A673 (cell line): ENCODE data around the gene SGPL1. TPM values are rescaled to one million over a fixed set of nuclear protein-coding genes. Genes with fewer than 3 reads are reported as not detected.

Experiments used
- BruUV-seq: library from RNA; stranded (reverse); fragments of 400-500 nt; replicated peaks from 2 replicates; lab custom pipeline; 2021; lab: Mats Ljungman, UMichigan
- CTCF ChIA-PET: fragments of 300-600 bp; sonication (Branson Sonifier 250); formaldehyde crosslinking; loops from one replicate; lab custom pipeline; 2022; ENCODE audit warnings: antibody characterized with exemption; lab: Charles Lee
- POLR2A ChIA-PET: fragments of 300-600 bp; sonication (Branson Sonifier 250); formaldehyde crosslinking; loops from one replicate; lab custom pipeline; 2022; ENCODE audit warnings: antibody characterized with exemption; ENCODE audit not compliant: low non-redundant PET; lab: Charles Lee
- DNase-seq: peaks from one replicate; pipeline ENCODE4 v3.0.0-alpha.2; 2015; ENCODE audit warnings: low spot score
- H3K27ac ChIP-seq: fragments of 200-600 bp; sonication (generic); 2 replicates; pipeline ENCODE4 v1.5.1; 2016; ENCODE audit warnings: mixed run types, low read depth, mild to moderate bottlenecking, mixed read lengths, antibody characterized with exemption, low read length; ENCODE audit not compliant: poor library complexity, severe bottlenecking
- H3K27me3 ChIP-seq: fragments of 200-600 bp; sonication (generic); replicated peaks from 2 replicates; pipeline ENCODE4 v1.6.1; 2017; ENCODE audit warnings: mixed run types, low read depth, mild to moderate bottlenecking, mixed read lengths, antibody characterized with exemption, low read length; ENCODE audit not compliant: insufficient read depth, poor library complexity
- H3K36me3 ChIP-seq: fragments of 200-600 bp; sonication (generic); 2 replicates; pipeline ENCODE4 v1.6.1; 2016; ENCODE audit warnings: mixed run types, mild to moderate bottlenecking, mixed read lengths, antibody characterized with exemption, low read length; ENCODE audit not compliant: insufficient read depth, poor library complexity, severe bottlenecking
- H3K4me1 ChIP-seq: fragments of 200-600 bp; sonication (generic); 2 replicates; pipeline ENCODE4 v1.6.1; 2017; ENCODE audit warnings: mixed run types, mild to moderate bottlenecking, mixed read lengths, antibody characterized with exemption, low read length; ENCODE audit not compliant: insufficient read depth, poor library complexity, severe bottlenecking
- H3K4me3 ChIP-seq: fragments of 200-600 bp; sonication (generic); 2 replicates; pipeline ENCODE4 v1.5.1; 2016; ENCODE audit warnings: low read depth, mixed run types, mild to moderate bottlenecking, mixed read lengths, low read length; ENCODE audit not compliant: poor library complexity, severe bottlenecking
- H3K9me3 ChIP-seq: fragments of 200-600 bp; sonication (generic); 2 replicates; pipeline ENCODE4 v1.6.1; 2016; ENCODE audit warnings: mixed run types, low read depth, mild to moderate bottlenecking, mixed read lengths, antibody characterized with exemption, low read length; ENCODE audit not compliant: poor library complexity, severe bottlenecking
- EZH2 ChIP-seq: fragments of 200-600 bp; sonication (generic); IDR thresholded peaks from 2 replicates; pipeline ENCODE4 v1.6.1; 2017; ENCODE audit warnings: borderline replicate concordance, low read depth, mild to moderate bottlenecking, mixed read lengths, antibody characterized with exemption, low read length; ENCODE audit not compliant: poor library complexity, severe bottlenecking
- intact Hi-C: fragments of 100-400 bp; cut with micrococcal nuclease; formaldehyde crosslinking; loops from one replicate; pipeline ENCODE4 v1.10.0; 2022; ENCODE audit not compliant: unreplicated experiment
- total RNA-seq: library from RNA; stranded (reverse); gene quantifications from 2 replicates; pipeline ENCODE4 v1.2.3, GENCODE V29; 2021
- TF ChIP-seq, protein P1 (sequence below): fragments of 300-800, 200-600 bp; sonication (generic); conservative IDR thresholded peaks from 2 replicates; pipeline ENCODE4 v1.5.1; 2017; ENCODE audit warnings: low read depth, mild to moderate bottlenecking, antibody characterized with exemption, low read length, moderate library complexity, mixed read lengths

SGPL1 gene
- total RNA-seq, 1 experiment from 2014 or later: 48.6 TPM

- TF ChIP-seq, protein P1, sequence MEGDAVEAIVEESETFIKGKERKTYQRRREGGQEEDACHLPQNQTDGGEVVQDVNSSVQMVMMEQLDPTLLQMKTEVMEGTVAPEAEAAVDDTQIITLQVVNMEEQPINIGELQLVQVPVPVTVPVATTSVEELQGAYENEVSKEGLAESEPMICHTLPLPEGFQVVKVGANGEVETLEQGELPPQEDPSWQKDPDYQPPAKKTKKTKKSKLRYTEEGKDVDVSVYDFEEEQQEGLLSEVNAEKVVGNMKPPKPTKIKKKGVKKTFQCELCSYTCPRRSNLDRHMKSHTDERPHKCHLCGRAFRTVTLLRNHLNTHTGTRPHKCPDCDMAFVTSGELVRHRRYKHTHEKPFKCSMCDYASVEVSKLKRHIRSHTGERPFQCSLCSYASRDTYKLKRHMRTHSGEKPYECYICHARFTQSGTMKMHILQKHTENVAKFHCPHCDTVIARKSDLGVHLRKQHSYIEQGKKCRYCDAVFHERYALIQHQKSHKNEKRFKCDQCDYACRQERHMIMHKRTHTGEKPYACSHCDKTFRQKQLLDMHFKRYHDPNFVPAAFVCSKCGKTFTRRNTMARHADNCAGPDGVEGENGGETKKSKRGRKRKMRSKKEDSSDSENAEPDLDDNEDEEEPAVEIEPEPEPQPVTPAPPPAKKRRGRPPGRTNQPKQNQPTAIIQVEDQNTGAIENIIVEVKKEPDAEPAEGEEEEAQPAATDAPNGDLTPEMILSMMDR: no peak
- TF ChIP-seq EZH2: no peak
- H3K9me3 ChIP-seq: no peaks in the 10 kb centered on the region
- no peak for DNase-seq
- no peak overlapping the region for H3K27ac ChIP-seq
- no TSS peak for BruUV-seq
- POLR2A ChIA-PET: no interaction called here
- intact Hi-C loops: no loop called here
- H3K27me3 ChIP-seq: no peaks in the 10 kb centered on the region
- CTCF ChIA-PET: no interaction called here
- no peak overlapping the region for H3K4me3 ChIP-seq
- no peaks in the 10 kb centered on the region for H3K4me1 ChIP-seq
- H3K36me3 ChIP-seq: no peaks in the 10 kb centered on the region
These were observed 11.3 kb upstream of the SGPL1 start for GRCh38 chr10:70804421-70804808.

- no peak for TF ChIP-seq EZH2
- TF ChIP-seq, protein P1: no peak
- Histone ChIP-seq H3K4me1 (no peaks in the 10 kb centered on the region), H3K9me3 (no peaks in the 10 kb centered on the region), H3K27me3 (no peaks in the 10 kb centered on the region), H3K4me3 (no peak overlapping the region), H3K27ac (no peak overlapping the region), H3K36me3 (no peaks in the 10 kb centered on the region)
- intact Hi-C loops: no loop called here
- CTCF ChIA-PET: no interaction called here
- no TSS peak for BruUV-seq
- POLR2A ChIA-PET: no interaction called here
- DNase-seq: no peak
These were observed 10.0 kb upstream of the SGPL1 start for GRCh38 chr10:70805619-70806215.

DNA sequence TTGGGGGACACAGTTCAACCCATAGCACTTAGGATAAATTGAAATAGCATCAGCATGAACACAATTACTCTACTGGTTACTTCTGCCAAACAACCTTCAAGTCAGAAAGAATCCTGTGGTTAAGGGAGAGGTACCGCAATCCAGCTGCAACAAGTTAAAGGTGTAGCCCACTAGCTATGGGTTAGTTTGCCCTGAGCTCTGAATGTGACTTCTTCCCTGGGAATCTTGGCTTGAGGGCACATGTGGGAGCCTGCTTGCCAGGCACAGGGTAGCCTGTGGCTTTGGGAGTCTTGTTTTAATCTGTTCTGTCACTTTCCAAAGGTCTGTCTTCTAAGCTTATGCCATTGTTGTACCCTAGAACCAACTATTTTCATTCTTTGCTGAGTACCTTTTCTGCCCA, 8.9 kb upstream of the SGPL1 start:
- H3K4me3 ChIP-seq: no peak overlapping the region
- intact Hi-C loops: no loop called here
- H3K9me3 ChIP-seq: no peaks in the 10 kb centered on the region
- H3K4me1 ChIP-seq: no peaks in the 10 kb centered on the region
- no TSS peak for BruUV-seq
- POLR2A ChIA-PET: no interaction called here
- DNase-seq: no peak
- CTCF ChIA-PET: no interaction called here
- no peaks in the 10 kb centered on the region for H3K36me3 ChIP-seq
- H3K27me3 ChIP-seq: no peaks in the 10 kb centered on the region
- H3K27ac ChIP-seq: no peak overlapping the region
- TF ChIP-seq, protein P1: no peak
- TF ChIP-seq EZH2: no peak
